Frontal cortex (tissue), 4 donors: ENCODE measurements around the gene UBE2C. TPM values are rescaled to one million over a fixed set of nuclear protein-coding genes. Genes with fewer than 3 reads are reported as not detected.
"Not testable (repeated sequence)": the region's sequence is repeated elsewhere in the genome, so short reads cannot be mapped to it uniquely, and the experiment has no call there.

Experiments
- DNase-seq, 2 donors: peaks; one replicate each; pipeline ENCODE4 v3.0.0; 2012; ENCODE audit warnings: low spot score in 2 of 2
- FAIRE-seq: peaks from 2 replicates; lab custom pipeline; 2012; peaks lifted over from hg19 to GRCh38; lab: Jason Lieb, UNC
- total RNA-seq: library from RNA; depleted of rRNA; stranded (reverse); fragments of >200 nt; gene quantifications from one replicate; pipeline ENCODE4 v1.2.3, GENCODE V29; 2014
- donor health status: control.
- donor health status: control.
- donor health status: control.

Gene UBE2C
- total RNA-seq, 1 donor from 2014 or later = 3.7 TPM

GRCh38 chr20:45827712-45828111, 15.3 kb downstream of the UBE2C start:
- no peak for DNase-seq
- no peak for FAIRE-seq

DNA sequence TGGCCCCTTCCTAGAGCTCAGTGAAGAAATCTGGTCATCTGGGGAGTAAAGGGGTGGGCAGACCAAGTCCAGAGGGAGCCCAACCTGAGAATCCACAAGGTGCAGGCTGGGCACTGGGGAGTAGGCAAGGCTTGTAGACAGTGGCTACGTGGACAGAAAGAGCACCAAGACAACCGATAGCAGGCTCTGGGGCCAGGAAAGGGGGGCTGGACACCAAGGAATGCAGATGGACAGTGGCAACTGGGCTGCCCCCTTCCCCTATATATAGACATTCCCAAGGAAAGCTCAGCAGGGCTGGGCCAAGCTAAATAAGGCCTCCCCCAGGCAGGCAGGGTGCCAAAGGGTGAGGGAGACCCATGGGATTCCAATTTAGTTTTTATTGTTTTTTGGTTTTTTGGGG, 16.1 kb downstream of the UBE2C start:
- FAIRE-seq (no peak), DNase-seq (no peak)

DNA sequence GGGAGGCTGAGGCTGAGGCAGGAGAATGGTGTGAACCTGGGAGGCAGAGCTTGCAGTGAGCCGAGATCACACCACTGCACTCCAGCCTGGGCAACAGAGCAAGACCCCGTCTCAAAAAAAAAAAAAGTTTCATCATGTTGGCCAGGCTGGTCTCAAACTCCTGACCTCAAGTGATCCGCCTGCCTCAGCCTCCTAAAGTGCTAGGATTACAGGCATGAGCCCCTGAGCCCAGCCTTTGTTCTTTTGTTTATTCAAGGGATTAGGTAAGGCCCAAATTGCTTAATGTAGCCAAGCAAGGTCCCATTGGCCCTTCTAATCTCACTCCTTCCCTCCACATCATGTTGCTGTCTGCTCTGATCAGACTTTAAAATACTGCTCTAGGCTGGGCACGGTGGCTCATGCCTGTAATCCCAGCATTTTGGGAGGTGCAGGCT, 17.2 kb downstream of the UBE2C start:
- FAIRE-seq, DNase-seq: not testable (repeated sequence)

GRCh38 chr20:45832619-45833018, 20.2 kb downstream of the UBE2C start:
- FAIRE-seq (no peak), DNase-seq (no peak)

DNA sequence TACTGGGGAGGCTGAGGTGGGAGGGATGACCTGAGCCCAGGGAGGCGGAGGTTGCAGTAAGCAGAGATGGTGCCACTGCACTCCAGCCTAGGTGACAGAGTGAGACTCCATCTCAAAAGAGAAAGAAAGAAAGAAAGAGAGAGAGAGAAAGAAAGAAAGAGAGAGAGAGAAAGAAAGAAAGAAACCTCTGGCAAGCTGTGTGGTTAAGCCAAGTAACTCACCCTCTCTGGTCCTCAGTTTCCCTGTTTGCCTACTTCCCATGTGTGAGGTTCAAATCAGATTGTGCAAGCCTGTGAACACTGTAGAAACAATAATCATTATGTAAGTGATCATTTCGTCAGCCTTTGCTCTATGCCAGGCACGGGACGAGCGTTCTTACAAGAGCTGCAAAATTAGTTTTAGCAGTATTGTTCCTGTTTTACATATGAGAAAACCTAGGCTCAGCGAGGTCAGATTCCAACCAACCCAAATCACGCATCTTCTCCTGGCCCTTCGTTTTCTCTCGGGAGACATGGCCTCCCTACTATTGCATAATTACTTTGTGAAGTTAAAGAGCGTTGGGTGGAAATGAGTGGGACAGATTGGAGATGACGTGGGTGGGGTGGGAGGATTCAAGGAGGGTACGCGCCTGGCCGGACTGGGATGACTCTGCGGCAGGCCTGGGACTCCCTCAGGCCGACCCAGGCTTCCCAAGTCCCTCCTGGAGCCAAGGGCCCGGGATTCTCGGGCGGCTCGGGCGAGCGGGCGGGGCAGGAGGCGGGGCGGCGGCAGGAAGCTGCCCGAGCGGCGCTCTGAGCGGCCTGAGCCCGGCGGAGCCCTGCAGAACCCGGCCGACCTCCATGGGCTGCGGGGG, 20.8 kb downstream of the UBE2C start, which contains the start of gene SNX21:
Gene SNX21 (plus strand): TSS at position 770 of the 853 bp plus-strand sequence. CDS start 121 bp downstream, outside the sequence.
- no peak for FAIRE-seq

DNA sequence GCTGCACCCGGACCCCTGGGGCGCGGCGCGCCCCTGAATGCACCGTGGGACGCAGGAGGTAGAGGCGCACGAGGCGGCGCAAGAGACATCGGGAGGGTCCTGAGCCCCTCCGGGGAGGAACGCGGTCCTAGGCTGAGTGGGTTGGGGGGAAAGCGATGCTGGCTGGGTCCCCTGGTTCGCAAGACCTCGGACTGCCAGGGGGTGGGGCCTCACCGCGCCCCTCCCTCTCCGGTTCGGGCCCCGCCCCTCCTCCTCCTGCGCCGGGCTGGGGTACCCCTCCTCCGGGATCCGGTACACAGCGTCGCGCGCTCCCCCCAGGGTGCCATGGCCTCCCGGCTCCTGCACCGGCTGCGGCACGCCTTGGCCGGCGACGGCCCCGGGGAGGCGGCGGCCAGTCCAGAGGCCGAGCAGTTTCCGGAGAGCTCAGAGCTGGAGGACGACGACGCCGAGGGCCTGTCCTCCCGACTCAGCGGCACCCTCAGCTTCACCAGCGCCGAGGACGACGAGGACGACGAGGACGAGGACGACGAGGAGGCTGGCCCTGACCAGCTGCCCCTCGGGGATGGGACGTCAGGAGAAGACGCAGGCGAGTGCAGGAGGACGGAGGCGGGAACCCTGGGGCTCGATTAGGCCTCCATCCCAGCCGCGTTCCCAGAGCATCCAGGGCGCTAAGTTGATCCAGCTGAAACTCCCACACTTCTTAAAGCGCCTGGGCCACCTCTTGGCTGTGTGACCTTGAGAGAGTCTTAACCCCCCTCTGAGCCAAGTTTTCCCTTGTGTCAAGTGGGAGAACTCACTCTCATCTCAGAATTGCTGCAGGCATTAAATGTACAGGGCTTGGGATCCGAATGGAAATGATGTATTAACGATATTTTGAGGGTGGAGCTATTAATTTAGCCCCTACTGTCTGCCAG, 21.7 kb downstream of the UBE2C start:
- FAIRE-seq = no peak
- peak; percentile 86 to 88 for DNase-seq

More for the DNA sequence above, 20.8 kb downstream of the UBE2C start, which contains the start of gene SNX21:
- peak; percentile 70 to 73 for DNase-seq

- FAIRE-seq (no peak), DNase-seq (no peak)
Observed at GRCh38 chr20:45834797-45835161, 22.3 kb downstream of the UBE2C start.

DNA sequence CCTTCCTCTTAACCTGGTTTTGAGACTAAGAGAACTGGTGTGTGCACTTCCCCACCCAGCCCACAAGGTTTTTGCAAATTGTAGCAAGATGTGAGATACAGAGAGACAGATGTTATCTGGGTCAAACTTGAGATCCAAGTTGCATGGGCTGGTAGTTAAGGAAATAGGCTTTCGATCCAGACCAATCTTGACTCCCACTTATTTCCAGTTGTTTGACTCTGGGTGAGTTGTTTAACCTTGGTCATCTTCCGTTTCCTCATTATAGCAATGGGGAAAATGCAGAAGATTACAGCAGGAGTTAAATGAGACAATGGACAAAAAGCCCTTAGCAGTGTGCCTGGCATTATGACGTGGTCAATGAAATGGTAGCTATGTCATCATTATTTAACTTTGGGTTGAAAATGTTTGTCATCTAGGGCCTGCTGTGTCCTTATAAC, 22.9 kb downstream of the UBE2C start:
- DNase-seq (no peak), FAIRE-seq (no peak)

GRCh38 chr20:45835825-45836224, 23.4 kb downstream of the UBE2C start:
- peak in 1 of 2 donors; percentile 47 for DNase-seq
- FAIRE-seq = no peak

GRCh38 chr20:45836841-45837240, 24.4 kb downstream of the UBE2C start:
- DNase-seq (no peak), FAIRE-seq (no peak)

GRCh38 chr20:45840700-45841198, 28.3 kb downstream of the UBE2C start:
- no peak for DNase-seq
- no peak for FAIRE-seq

GRCh38 chr20:45841407-45842129, 29.1 kb downstream of the UBE2C start:
- FAIRE-seq (no peak), DNase-seq (no peak)

DNA sequence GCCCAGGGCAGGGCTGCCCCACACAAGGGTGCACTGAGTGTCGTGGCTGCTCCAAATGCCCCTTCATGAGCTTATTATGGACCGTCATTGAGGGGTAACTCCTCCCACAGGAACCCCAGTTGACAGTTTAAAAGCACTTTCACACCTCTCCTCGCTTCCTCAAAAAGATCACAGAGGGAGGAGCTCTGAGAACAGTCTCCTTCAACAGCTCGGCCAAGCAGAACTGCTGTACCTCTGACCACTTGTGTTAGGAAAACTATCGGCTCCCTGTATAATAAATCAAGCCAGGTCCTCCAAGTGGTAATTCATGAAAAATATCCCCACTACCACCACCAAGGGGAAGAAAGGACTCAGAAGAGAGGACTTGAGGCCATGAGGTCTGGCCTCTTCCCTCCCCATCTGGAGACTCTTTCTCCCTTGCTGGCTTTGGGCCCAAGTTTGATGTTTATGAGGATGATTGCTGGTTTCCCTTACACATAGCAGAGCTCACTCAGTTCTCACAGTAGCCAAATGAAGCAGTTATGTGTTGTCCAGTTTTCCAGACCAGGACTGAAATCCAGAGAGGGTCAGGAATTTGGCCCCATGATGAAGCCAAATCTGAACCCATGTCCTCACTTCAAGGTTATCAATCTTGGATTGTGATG, 29.8 kb downstream of the UBE2C start:
- DNase-seq = no peak
- no peak for FAIRE-seq

DNA sequence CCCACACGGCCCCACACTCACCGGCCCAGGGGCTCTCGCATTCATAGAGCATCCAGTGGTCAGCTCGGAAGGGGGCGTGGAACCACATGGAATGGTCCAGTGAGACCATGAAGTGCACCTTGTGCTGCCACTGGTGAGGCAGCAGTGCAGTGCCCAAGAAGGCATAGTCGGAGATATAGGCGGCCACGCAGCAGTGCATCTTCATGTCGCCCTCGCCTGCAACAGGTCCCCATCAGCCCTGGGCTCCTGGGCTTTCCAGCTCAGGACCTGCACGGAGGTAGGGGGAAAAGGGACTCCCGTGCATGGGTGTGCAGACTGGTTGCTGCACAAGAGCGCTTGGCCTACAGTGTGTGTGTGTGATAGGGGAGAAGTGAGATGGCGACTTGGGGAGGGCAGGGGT, 31.1 kb downstream of the UBE2C start:
- no peak for DNase-seq
- FAIRE-seq = no peak

DNA sequence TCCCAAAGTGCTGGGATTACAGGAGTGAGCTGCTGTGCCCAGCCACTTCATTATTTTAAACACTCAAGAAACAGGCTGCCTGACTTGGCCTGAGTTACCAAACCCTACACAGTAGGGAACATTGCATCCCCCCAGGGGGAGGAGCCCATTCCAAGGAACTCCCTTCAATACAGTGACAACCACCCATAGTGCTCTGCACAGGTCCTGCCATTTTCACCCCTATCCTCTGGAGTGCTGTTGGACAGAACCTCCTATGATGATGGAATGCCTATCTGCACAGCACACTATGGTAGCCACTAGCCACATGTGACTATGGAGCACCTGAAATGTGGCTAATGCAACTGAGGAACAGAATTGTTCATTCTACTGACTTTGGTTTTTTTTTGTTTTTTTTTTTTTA, 33.0 kb downstream of the UBE2C start:
- no peak for FAIRE-seq

DNA sequence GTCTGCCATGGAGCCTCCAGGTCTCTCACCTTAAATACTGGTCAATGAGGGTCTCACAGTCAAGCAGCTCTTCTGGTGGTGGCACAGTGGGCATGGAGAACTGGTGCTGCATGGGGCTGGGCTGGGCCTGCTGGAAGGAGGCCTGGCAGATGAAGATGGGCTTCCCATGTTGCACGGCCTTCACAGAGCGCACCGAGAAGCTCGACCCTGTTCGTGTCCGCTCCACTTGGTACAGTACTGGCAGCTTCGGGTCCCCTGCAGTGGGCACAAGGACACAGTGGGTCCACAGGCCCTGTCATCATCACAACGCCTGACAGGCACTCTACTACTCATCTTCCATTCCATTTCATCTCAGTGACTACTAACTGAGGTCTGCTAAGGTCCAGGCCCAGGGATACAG, 36.0 kb downstream of the UBE2C start:
- DNase-seq (no peak), FAIRE-seq (no peak)

More for the DNA sequence above, 33.0 kb downstream of the UBE2C start:
- no peak for DNase-seq

- FAIRE-seq (no peak), DNase-seq (no peak)
Observed at GRCh38 chr20:45848969-45849582, 36.6 kb downstream of the UBE2C start.

GRCh38 chr20:45850238-45850637, 37.8 kb downstream of the UBE2C start:
- no peak for DNase-seq
- FAIRE-seq = no peak

GRCh38 chr20:45850926-45851325, 38.5 kb downstream of the UBE2C start:
- DNase-seq (no peak), FAIRE-seq (no peak)
